Caco-2 (cell line): Measurements from ENCODE around the gene FOCAD. TPM values are rescaled to one million over a fixed set of nuclear protein-coding genes. Genes with fewer than 3 reads are reported as not detected.
"Not testable (repeated sequence)": the region's sequence is repeated elsewhere in the genome, so short reads cannot be mapped to it uniquely, and the experiment has no call there.

Source experiments
- BruUV-seq: library from RNA; stranded (reverse); fragments of 400-500 nt; replicated peaks from 2 replicates; lab custom pipeline; 2021; lab: Mats Ljungman, UMichigan
- CTCF ChIA-PET: fragments of 300-600 bp; sonication (Branson Sonifier 250); formaldehyde crosslinking; loops from one replicate; lab custom pipeline; 2022; ENCODE audit warnings: antibody characterized with exemption; lab: Charles Lee
- POLR2A ChIA-PET: fragments of 300-600 bp; sonication (Branson Sonifier 250); formaldehyde crosslinking; loops from one replicate; lab custom pipeline; 2022; ENCODE audit warnings: antibody characterized with exemption; lab: Charles Lee
- DNase-seq, 2 experiments: peaks; one replicate each; pipeline versions ENCODE4 v3.0.0 to v3.0.0-alpha.2; 2020 to 2022
- H3K27me3 ChIP-seq: replicated peaks from 2 replicates; pipeline ENCODE4 v1.6.0; 2011; ENCODE audit warnings: low read length; ENCODE audit not compliant: control insufficient read depth, insufficient read depth
- H3K36me3 ChIP-seq: 2 replicates; pipeline ENCODE4 v1.5.1; 2011; ENCODE audit warnings: low read length; ENCODE audit not compliant: control insufficient read depth, insufficient read depth
- H3K4me1 ChIP-seq: fragments of 250-450 bp; sonication (Bioruptor Pico); 2 replicates; pipeline ENCODE4 v1.5.1; 2020; ENCODE audit warnings: mild to moderate bottlenecking
- H3K4me3 ChIP-seq: 2 replicates; pipeline ENCODE4 v1.5.1; 2011; ENCODE audit warnings: low read depth, mild to moderate bottlenecking, control low read depth, low read length
- H3K9me3 ChIP-seq: fragments of 250-450 bp; sonication (Bioruptor Pico); 2 replicates; pipeline ENCODE4 v1.5.1; 2020; ENCODE audit warnings: mild to moderate bottlenecking, moderate library complexity
- H3K27ac Mint-ChIP-seq: one replicate; pipeline ENCODE4 v1.8.0; 2022; ENCODE audit warnings: mixed read lengths; ENCODE audit not compliant: unreplicated experiment
- H3K27me3 Mint-ChIP-seq: one replicate; pipeline ENCODE4 v1.8.0; 2022; ENCODE audit warnings: mixed read lengths; ENCODE audit not compliant: insufficient read depth, unreplicated experiment
- H3K36me3 Mint-ChIP-seq: one replicate; pipeline ENCODE4 v1.8.0; 2022; ENCODE audit warnings: mild to moderate bottlenecking, mixed read lengths; ENCODE audit not compliant: insufficient read depth, unreplicated experiment
- H3K4me1 Mint-ChIP-seq: one replicate; pipeline ENCODE4 v1.8.0; 2022; ENCODE audit warnings: low read depth, mixed read lengths; ENCODE audit not compliant: unreplicated experiment
- H3K4me3 Mint-ChIP-seq: one replicate; pipeline ENCODE4 v1.8.0; 2022; ENCODE audit warnings: mild to moderate bottlenecking, moderate library complexity, mixed read lengths; ENCODE audit not compliant: unreplicated experiment
- H3K9me3 Mint-ChIP-seq: one replicate; pipeline ENCODE4 v1.8.0; 2022; ENCODE audit warnings: mixed read lengths; ENCODE audit not compliant: unreplicated experiment
- CTCF ChIP-seq, 2 experiments: fragments of 200-600 bp in 1 of 2; IDR thresholded peaks; 1 replicate in 1 of 2; 2 replicates in 1 of 2; pipeline versions ENCODE4 v1.5.1 to v1.8.0; 2011 to 2022; ENCODE audit warnings: antibody characterized with exemption in 1 of 2, control low read depth in 1 of 2, inconsistent platforms in 1 of 2, low read depth in 1 of 2, low read length in 1 of 2, mild to moderate bottlenecking in 1 of 2, moderate library complexity in 1 of 2; ENCODE audit not compliant: insufficient read depth in 1 of 2, severe bottlenecking in 1 of 2, unreplicated experiment in 1 of 2
- intact Hi-C: fragments of 100-400 bp; cut with micrococcal nuclease; formaldehyde crosslinking; loops from one replicate; pipeline ENCODE4 v1.10.0; 2022; ENCODE audit not compliant: unreplicated experiment
- total RNA-seq: library from RNA; stranded (reverse); gene quantifications from 2 replicates; pipeline ENCODE4 v1.2.3, GENCODE V29; 2022

FOCAD gene
- total RNA-seq, 1 experiment from 2014 or later: 20.4 TPM

- no peaks in the 10 kb centered on the region for H3K27me3 Mint-ChIP-seq
- BruUV-seq: no TSS peak
- H3K27ac Mint-ChIP-seq: no peak overlapping the region
- Histone ChIP-seq H3K9me3 (no peaks in the 10 kb centered on the region), H3K4me1 (peaks cover 7% of the 10 kb centered on the region), H3K27me3 (no peaks in the 10 kb centered on the region), H3K36me3 (no peaks in the 10 kb centered on the region), H3K4me3 (no peak overlapping the region)
- ChIA-PET POLR2A (no interaction called here), CTCF (no interaction called here)
- no peaks in the 10 kb centered on the region for H3K9me3 Mint-ChIP-seq
- no peak for TF ChIP-seq CTCF (IDR thresholded peaks at IDR 0.05; ENCODE audit: insufficient read depth in 1 of 2, low read depth in 1 of 2, low read length in 1 of 2, severe bottlenecking in 1 of 2, unreplicated experiment in 1 of 2)
- intact Hi-C loops: loop anchor here (2.0 kb wide), 1 partner anchor 34 kb away; the partner anchor contains the start of gene FOCAD
- no peak for DNase-seq
- no peak overlapping the region for H3K4me3 Mint-ChIP-seq
- no peaks in the 10 kb centered on the region for H3K36me3 Mint-ChIP-seq
- peaks cover 7% of the 10 kb centered on the region for H3K4me1 Mint-ChIP-seq
Observed at GRCh38 chr9:20650313-20650712, 33.7 kb upstream of the FOCAD start.

- no peaks in the 10 kb centered on the region for H3K9me3 ChIP-seq
- Mint-ChIP-seq H3K36me3 (no peaks in the 10 kb centered on the region), H3K27ac (no peak overlapping the region), H3K4me1 (peaks cover 7% of the 10 kb centered on the region), H3K27me3 (no peaks in the 10 kb centered on the region), H3K4me3 (no peak overlapping the region), H3K9me3 (no peaks in the 10 kb centered on the region)
- no TSS peak for BruUV-seq
- H3K4me3 ChIP-seq: no peak overlapping the region
- ChIA-PET POLR2A (no interaction called here), CTCF (no interaction called here)
- H3K4me1 ChIP-seq: peaks cover 7% of the 10 kb centered on the region
- H3K36me3 ChIP-seq: no peaks in the 10 kb centered on the region
- TF ChIP-seq CTCF (IDR thresholded peaks at IDR 0.05; ENCODE audit: insufficient read depth in 1 of 2, low read depth in 1 of 2, low read length in 1 of 2, severe bottlenecking in 1 of 2, unreplicated experiment in 1 of 2): no peak
- DNase-seq: peak; percentile 23 to 27
- H3K27me3 ChIP-seq: no peaks in the 10 kb centered on the region
- intact Hi-C loops: loop anchor here (2.0 kb wide), 1 partner anchor 34 kb away; the partner anchor contains the start of gene FOCAD
Observed at GRCh38 chr9:20650750-20651299, 33.2 kb upstream of the FOCAD start.

GRCh38 chr9:20651939-20652338 lies 32.1 kb upstream of the FOCAD start:
- Mint-ChIP-seq H3K27ac (no peak overlapping the region), H3K9me3 (no peaks in the 10 kb centered on the region), H3K4me1 (peaks cover 7% of the 10 kb centered on the region), H3K4me3 (no peak overlapping the region), H3K27me3 (no peaks in the 10 kb centered on the region), H3K36me3 (no peaks in the 10 kb centered on the region)
- CTCF ChIA-PET: no interaction called here
- POLR2A ChIA-PET: no interaction called here
- BruUV-seq: no TSS peak
- H3K4me1 ChIP-seq: peaks cover 7% of the 10 kb centered on the region
- no peak for TF ChIP-seq CTCF (IDR thresholded peaks at IDR 0.05; ENCODE audit: insufficient read depth in 1 of 2, low read depth in 1 of 2, low read length in 1 of 2, severe bottlenecking in 1 of 2, unreplicated experiment in 1 of 2)
- H3K9me3 ChIP-seq: no peaks in the 10 kb centered on the region
- H3K27me3 ChIP-seq: no peaks in the 10 kb centered on the region
- intact Hi-C loops: loop anchor here (2.0 kb wide), 1 partner anchor 33 kb away; the partner anchor contains the start of gene FOCAD
- H3K4me3 ChIP-seq: no peak overlapping the region
- DNase-seq: no peak
- no peaks in the 10 kb centered on the region for H3K36me3 ChIP-seq

GRCh38 chr9:20658246-20658667 lies 25.8 kb upstream of the FOCAD start:
- peak; percentile 46 to 58 for DNase-seq
- H3K36me3 Mint-ChIP-seq, CTCF ChIA-PET, intact Hi-C loops, H3K36me3 ChIP-seq, H3K4me1 Mint-ChIP-seq, H3K27ac Mint-ChIP-seq, H3K27me3 ChIP-seq, H3K4me1 ChIP-seq, H3K9me3 Mint-ChIP-seq, H3K4me3 Mint-ChIP-seq, H3K9me3 ChIP-seq, BruUV-seq, H3K27me3 Mint-ChIP-seq: not testable (repeated sequence)
- POLR2A ChIA-PET: interaction anchor here (1.5 kb wide), 1 partner anchor 26 kb away, joined by 4 read pairs; the partner anchor contains the start of gene FOCAD
- peak overlapping the region; percentile 54 for H3K4me3 ChIP-seq
